ENCODE measurements around the gene ZNF581.
A peak's percentile ranks its signal among the peaks of the same experiment; 100 is the strongest.

Gene ZNF581, protein sequence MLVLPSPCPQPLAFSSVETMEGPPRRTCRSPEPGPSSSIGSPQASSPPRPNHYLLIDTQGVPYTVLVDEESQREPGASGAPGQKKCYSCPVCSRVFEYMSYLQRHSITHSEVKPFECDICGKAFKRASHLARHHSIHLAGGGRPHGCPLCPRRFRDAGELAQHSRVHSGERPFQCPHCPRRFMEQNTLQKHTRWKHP

DNA sequence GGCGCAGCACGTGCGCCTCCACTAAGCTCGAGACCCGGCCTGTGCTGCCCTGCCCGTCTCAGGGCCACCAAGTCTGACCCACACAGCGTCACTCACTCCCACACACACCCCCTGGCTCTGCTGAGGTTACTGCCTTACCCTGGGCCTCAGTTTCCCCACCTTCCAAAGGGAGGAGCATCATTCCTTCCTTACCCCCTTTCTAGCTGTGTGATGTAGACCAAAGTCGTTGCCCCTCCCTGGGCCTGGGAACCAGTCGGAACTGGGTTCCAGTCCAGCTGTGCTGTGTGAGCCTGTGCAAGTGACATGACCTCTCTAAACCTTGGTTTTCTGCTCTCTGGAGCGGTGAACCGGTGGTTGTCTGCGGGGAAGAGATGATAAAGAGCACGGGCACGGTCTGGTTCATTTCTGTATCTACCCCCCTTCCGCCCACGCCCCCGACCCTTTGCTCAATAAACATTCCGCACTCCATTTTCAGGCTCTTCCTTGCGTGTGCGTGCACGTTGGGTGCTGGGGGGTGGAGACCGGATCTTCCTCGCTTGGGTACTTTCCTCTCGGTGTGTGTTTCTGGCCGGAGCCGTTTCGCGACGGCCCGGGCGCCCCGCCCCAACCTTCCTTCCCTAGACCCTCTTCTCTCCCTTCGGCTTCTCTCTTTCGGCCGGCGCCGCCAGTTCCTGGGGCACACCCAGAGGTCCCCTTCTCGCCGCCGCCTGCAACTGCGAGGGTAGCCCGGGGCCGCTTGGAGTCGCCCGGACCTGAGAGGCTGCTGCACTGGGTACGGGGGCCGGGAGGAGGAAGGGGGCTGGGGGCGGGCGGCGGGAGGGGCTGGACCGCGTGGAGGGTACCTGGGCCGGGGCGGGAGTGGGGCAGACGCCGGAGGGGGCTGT is at the start of gene ZNF581:
Gene ZNF581, plus strand, starts transcription at position 647 of the 884 bp plus-strand sequence. CDS start 923 bp downstream, outside the sequence.
- DNase-seq, result peak; percentile 77 to 79

DNA sequence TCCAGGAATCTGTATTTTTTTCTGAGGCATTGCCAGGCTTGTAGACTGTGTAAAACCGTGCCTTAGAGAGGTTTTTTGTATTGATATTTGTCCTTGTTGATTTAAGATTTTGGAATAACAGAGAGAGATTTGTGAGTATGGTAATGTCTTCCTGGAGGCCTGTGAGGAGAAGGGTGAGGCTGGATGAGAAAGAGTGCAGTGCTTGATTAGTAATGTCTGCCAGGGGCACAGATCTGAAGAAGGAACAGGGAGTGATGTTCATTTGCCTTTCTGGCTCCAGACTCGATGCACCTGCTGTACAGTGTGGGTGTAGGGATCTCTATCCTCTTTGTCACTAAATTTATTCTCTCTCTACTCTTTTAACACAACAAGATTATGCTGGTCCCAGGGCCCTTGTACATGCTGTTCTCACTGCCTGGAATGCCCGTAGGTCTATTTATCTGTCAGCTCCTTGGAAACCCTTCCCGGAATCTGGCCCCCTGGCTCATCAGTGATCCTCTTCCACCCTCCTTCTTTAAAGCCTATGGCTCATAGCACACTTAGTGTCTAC is 48.4 kb upstream of the ZNF581 start:
- no peak for DNase-seq

DNA sequence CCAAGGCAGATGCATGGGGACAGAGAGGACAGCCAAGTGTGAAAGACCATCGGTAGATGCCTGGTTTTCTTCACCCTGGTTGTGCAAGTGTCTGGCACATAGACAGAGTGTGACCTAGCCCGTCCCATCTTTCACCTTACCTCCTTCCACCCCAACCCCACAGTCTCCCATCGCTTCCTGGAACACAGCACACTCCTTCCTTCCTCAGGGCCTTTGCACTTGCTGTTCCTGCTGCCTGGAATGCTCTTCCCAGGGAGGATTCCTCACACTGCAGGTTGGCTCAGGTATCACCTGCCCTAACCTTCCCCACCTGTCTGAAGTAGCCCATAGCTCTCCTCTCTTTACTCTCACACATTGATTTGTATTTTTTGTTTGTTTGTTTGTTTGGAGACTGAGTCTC is 47.1 kb upstream of the ZNF581 start:
- DNase-seq, result no peak

DNA sequence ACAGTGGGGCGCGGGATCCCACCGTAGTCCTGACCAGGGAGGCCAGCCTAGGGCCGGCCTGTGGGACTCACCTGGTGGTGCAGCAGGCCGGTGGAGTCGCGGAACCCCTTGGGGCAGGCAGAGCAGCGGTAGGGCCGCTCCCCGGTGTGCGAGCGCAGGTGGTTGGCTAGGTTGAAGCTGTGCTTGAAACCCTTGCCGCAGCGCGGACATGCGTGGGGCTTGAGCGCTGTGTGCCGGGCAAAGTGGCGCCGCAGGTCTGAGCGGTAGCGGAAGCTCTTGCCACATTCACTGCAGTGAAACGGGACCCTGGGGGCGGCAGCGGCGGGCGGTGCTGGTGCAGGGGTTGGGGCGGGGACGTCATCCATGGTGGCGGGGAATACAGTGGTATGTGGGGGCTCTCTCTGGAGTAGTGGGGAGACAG is 45.9 kb upstream of the ZNF581 start:
- DNase-seq, result no peak

DNA sequence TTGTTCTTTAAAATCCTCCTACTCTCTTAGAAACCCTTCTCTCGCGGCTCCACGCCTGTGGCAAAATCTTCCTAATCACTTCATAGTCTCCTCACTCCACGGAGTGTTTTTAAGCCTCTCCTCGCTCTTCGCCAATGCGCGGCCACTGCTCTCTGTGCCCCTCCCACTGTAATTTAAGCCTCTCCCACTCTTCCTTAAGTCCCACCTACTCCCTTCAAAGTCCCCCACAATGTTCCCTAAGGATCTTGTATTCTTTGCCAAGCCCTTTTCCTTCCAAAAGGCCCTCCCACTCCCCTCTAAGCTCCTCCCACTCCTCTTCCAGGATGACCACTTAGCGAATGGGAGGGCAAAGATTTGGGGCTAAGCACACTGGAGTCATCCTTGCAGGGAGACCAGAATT is 45.4 kb upstream of the ZNF581 start:
- DNase-seq, result no peak

DNA sequence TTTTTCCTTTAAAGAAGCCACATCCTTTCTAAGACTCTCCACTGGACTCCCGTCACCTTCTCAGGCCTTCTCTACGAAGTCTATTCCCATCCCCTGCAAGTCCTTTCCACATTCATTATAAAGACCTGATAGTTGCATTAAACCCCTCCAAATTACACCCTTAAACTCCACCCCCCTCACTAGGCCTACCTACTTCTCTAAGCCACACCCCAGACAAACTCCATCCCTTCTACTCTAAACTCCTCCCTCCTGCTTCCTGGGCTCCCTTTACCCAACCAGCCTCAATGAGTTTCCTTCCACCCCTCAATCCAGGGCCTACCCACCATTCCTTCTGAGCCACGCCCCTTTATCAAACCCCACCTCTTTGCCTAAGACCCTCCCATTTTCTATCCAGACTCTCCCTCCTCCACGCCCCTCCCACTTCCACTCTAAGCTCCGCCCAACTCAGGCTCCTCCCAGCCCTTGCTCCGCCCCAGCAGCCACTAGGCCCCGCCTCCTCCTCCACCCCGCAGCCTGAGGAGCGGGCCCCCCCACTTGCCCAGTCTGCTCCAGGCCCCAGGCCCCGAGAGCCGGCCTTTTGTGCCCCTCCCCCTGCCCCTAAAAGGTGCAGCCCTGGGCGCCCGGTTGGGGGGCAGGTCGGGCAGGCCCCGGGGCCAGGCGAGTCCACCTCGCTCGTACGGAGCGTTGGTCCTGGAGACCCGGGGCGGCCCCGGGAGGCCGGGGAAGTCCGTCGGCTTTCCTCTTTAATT is 44.6 kb upstream of the ZNF581 start:
- peak; percentile 87 to 89 for DNase-seq

DNA sequence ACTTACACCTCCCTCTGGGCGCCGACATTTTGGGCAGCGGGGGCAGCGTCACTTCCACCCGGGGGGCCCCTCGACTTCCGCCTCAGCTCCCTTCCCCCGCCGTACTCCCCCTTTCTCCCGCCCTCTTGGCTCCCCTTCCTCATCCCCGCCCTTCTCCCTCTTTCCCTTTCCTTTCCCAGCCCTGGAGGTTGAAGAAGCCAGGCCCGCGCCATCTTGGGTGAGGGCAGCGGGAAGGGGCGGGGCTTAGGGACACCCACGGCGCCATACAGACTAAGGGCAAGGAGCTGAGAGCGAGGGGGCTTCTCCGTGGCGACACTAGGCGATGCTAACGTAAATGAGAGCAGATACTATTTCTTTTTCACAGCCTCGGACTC is 44.0 kb upstream of the ZNF581 start, which contains the start of gene FIZ1:
Gene FIZ1, minus strand, starts transcription at position 50 of the 374 bp plus-strand sequence. CDS start 1,652 bp downstream, outside the sequence.
- DNase-seq, result peak; percentile 93 to 95

DNA sequence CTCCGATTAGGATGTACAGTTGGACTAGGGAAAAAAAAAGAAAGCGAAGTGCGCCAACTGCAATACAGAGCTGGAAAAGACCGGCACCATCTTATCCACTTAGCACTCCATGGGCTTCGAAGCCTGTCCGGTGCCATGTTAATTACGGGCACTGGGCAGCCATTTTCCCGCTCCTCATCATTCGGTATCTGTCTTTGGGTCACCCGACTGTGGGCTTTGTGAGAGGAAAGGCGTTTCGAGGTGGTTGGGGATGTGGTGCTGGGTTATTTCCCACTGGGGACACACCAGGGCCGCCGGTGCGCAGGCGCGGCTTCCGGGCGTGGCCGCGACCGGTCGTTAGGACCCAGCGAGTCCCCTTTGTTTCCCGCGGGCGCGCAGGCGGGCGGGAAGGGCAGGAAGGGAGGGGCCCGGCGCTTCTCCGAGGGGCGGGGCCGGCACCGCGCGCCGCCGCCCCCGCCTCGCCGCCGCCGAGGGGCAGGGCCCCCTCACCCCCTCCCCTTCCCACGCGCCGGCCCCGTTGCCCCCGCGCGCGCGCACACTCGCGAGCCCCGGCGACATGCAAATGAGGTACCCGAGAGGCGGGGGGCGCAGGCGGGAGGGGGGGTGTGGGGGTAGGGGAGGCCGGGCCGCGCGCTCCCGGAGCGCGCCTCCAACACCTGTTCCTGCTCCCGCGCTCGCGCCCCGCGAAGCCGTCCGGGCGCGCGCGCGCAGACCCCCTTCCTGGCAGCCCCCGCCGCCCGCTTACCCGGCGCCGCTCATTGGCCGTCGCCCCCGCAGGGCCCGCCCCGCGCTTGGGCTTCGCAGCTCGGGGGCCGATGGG is 43.4 kb upstream of the ZNF581 start, which contains the start of gene ZNF524:
Gene ZNF524, plus strand, starts transcription at position 447 of the 820 bp plus-strand sequence. CDS start 1,825 bp downstream, outside the sequence.
- DNase-seq, result peak; percentile 82 to 84

DNA sequence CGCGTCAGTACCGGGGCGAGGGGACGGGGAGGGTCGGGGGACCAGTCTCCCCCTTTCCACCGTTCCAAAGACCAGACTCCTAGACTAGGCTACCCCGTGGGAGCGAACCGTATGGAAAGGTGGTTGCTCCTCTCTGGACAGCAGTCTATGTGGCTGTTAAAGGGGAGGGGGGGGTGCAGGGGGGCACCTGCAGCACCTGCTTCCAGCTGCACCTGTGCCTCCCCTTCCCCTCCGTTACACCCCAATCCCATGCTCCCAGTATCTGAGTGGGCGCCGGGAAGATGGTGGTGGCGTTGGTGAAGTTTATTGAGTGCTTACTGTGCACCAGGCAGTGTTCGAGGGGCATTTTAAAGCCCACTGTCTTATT is 42.8 kb upstream of the ZNF581 start:
- no peak for DNase-seq

- DNase-seq, result no peak
Observed at GRCh38 chr19:55601084-55601483, 42.4 kb upstream of the ZNF581 start.

DNA sequence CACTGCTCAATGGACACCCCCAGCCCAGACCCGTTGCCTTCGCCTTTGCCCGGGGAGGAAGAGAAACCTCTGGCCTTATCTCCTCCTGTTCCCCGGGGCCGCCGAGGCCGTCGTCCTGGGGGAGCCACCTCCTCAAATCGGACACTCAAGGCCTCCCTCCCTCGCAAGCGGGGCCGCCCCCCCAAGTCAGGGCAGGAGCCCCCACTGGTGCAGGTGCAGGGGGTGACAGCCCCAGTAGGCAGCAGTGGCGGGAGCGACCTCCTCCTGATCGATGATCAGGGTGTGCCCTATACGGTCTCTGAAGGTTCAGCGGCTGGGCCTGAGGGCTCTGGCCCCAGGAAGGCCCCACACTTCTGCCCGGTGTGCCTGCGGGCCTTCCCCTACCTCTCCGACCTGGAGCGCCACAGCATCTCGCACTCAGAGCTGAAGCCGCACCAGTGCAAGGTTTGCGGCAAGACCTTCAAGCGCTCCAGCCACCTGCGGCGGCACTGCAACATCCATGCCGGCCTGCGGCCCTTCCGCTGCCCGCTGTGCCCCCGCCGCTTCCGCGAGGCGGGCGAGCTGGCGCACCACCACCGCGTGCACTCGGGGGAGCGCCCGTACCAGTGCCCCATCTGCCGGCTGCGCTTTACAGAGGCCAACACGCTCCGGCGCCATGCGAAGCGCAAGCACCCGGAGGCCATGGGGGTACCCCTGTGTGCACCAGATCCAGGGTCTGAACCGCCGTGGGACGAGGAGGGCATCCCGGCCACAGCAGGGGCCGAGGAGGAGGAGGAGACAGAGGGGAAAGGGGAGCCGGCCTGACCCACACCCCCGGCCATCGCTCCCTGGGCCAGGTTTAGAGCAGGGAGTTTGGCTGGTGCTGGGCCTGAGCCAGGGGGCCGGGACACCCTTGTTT is 41.1 kb upstream of the ZNF581 start:
- no peak for DNase-seq

GRCh38 chr19:55603115-55603514 is 40.3 kb upstream of the ZNF581 start:
- no peak for DNase-seq

DNA sequence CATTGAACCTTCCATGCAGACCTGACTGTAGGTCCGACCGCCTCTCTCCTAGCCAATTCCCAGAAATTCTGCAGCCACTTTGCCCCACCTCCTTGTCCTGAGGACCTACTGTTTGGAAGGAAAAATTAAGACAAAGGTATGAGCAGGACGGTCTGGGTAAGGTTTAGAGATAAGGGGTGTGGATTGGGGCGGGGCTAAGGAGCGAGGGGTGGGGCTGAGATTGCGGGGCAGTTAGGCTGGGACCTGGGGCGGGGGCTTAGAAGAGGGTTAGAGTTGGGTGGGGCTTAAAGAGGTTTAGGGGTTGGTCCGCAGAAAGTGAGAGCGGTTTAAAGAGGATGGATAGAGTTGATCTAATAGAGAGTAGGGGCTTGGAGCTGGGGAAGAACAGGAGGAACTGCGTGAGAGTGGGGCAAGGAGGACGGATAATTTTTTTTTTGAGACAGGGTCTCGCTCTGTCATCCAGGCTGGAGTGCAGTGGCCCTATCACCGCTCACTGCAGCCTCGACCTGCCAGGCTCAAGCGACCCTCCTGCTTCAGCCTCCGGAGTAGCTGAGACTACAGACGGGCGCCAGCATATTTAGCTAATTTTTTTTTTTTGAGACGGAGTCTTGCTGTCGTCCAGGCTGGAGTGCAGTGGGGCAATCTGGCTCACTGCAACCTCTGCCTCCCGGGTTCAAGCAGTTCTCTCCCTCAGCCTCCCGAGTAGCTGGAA is 39.7 kb upstream of the ZNF581 start:
- DNase-seq, result no peak

- peak; percentile 99 for DNase-seq
Observed at GRCh38 chr19:55605207-55605636, 38.2 kb upstream of the ZNF581 start.

- DNase-seq, result peak; percentile 62 to 63
Observed at GRCh38 chr19:55605637-55606470, 37.6 kb upstream of the ZNF581 start, which contains the start of gene ZNF865. Gene ZNF865, plus strand, starts transcription at chr19:55605647. Its CDS starts 7,972 bp downstream, at chr19:55613619.

DNA sequence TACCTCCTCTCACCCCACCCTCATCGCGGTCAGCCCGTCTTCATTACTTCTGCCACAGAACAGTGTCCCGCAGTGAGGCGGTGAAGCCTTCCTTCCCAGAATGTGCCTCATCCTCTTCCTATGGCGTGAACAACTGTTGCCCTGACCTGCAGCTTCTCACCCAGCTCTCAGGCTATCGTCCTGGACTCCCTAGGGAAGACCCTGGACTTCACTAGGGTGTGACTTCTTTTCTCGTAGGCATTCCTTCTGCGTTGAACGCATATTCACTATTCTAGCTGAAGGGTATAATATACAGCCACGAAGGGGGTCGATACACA is 37.0 kb upstream of the ZNF581 start:
- DNase-seq, result no peak

DNA sequence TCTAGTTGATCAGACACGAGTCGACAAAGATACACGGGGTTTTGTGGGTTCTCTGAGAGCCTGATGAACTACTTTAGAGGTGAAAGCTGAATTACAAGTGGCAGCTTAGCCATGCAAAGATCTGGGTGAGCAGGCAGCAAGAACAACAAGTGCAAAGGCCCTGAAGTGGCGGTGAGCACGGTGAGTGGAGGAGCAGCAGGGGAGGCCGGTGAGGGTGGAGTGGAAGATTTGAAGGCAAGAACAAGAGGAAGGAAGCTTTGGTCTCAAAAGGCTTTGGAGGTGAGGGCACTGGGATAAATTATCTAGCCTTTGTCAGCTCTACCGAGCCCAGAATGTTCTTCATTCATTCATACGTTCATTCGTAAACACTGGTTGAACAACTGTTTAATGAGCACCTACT is 36.6 kb upstream of the ZNF581 start:
- DNase-seq, result no peak

DNA sequence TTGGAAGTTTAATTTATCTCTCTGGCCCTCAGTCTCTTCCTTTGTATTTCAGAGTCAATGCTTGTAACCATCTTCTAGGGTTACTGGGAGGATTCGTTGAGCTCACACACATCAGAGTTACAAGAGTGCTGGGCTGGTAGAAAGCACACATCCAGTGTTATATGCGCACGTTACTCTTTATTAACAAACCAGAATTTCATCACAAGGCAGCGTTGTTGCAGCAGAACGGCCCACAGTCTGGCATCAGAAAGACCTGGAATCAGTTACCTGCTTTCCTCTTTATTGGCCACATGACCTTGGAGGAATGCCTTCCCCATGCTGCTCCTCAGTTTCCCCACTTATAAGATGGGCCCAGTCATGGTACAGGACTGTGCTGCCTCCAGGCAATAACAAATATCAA is 34.1 kb upstream of the ZNF581 start:
- no peak for DNase-seq

GRCh38 chr19:55611300-55611982 is 32.0 kb upstream of the ZNF581 start:
- no peak for DNase-seq
